HEK293 (cell line): ENCODE data around the gene MGMT.

Experiments
- KLF9 ChIP-seq: fragments of 450-650 bp; formaldehyde crosslinking; IDR thresholded peaks from 2 replicates; pipeline ENCODE4 v1.5.1; 2016; ENCODE audit warnings: missing biosample characterization, missing genetic modification characterization, low read depth
- TF ChIP-seq, protein P1 (sequence below): fragments of 450-650 bp; formaldehyde crosslinking; IDR thresholded peaks from 2 replicates; pipeline ENCODE4 v1.5.1; 2016; ENCODE audit warnings: missing biosample characterization, missing genetic modification characterization

DNA sequence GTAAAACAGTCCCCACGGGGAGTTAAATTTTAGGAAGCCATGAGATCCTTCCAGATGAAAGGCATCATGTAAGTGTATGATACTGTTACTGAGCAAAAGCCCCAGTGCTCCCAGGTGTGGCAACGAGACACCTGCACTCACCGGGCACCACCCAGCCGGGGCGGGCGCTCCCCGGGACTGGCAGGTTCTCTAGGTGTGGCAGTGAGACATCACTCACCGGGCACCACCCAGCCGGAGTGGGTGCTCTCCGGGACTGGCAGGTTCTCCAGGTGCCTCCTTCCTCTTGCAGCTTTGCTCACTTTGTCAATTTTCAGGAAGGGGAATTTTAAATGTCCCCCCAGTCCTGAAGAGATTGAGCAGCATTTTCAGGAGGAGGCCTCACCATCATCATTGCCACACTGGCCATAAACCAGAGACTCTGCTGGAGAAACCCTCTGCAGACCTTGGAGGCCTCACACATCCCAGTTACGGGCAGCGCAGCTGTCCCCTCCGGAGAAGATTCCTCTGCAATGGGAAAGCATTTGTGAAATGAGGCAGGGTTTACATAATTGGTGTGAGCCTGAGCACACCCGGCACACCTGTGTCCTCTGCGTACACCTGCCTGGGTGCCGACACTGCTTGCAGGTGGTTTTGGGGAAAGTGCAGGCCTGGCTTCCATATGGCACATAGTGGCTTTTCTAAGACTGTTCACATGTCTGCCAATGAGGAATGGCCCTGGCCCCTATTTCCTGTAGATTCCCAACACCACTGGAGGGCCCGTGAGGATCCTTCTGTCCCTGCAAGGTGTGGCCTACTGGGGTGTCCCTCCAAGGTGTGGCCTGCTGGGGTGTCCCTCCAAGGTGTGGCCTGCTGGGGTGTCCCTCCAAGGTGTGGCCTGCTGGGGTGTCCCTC, 305.7 kb downstream of the MGMT start:
- TF ChIP-seq, protein P1, sequence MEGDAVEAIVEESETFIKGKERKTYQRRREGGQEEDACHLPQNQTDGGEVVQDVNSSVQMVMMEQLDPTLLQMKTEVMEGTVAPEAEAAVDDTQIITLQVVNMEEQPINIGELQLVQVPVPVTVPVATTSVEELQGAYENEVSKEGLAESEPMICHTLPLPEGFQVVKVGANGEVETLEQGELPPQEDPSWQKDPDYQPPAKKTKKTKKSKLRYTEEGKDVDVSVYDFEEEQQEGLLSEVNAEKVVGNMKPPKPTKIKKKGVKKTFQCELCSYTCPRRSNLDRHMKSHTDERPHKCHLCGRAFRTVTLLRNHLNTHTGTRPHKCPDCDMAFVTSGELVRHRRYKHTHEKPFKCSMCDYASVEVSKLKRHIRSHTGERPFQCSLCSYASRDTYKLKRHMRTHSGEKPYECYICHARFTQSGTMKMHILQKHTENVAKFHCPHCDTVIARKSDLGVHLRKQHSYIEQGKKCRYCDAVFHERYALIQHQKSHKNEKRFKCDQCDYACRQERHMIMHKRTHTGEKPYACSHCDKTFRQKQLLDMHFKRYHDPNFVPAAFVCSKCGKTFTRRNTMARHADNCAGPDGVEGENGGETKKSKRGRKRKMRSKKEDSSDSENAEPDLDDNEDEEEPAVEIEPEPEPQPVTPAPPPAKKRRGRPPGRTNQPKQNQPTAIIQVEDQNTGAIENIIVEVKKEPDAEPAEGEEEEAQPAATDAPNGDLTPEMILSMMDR: no peak
- no peak for TF ChIP-seq KLF9 (tag by site-specific recombination)
